GM18505 (cell line): ENCODE data around the gene SLC38A8.

ENCODE experiments used
- ATAC-seq: cut with Tn5 transposase; IDR thresholded peaks from one replicate; pipeline ENCODE4 v1.9.1; 2021; ENCODE audit not compliant: unreplicated experiment
- POLR2A ChIP-seq: IDR thresholded peaks from 4 replicates; pipeline ENCODE4 v1.6.1; 2011; ENCODE audit warnings: borderline replicate concordance; ENCODE audit not compliant: insufficient read depth, insufficient read length; ENCODE audit errors: extremely low read depth

SLC38A8 gene

GRCh38 chr16:84020353-84020752, 22.2 kb downstream of the SLC38A8 start:
- no peak for ATAC-seq
- no peak for TF ChIP-seq POLR2A

GRCh38 chr16:84018710-84019109, 23.9 kb downstream of the SLC38A8 start:
- no peak for TF ChIP-seq POLR2A
- no peak for ATAC-seq

- ATAC-seq: no peak
- TF ChIP-seq POLR2A: no peak
These were observed 26.1 kb downstream of the SLC38A8 start for GRCh38 chr16:84016477-84016876.

- TF ChIP-seq POLR2A: no peak
These were observed 27.2 kb downstream of the SLC38A8 start for GRCh38 chr16:84015399-84015798.

GRCh38 chr16:84014570-84015327, 27.8 kb downstream of the SLC38A8 start:
- TF ChIP-seq POLR2A: no peak
- ATAC-seq: no peak

More at GRCh38 chr16:84015399-84015798, 27.2 kb downstream of the SLC38A8 start:
- no peak for ATAC-seq

GRCh38 chr16:84013787-84014569, 28.6 kb downstream of the SLC38A8 start:
- TF ChIP-seq POLR2A: no peak
- peak; percentile 82 for ATAC-seq

GRCh38 chr16:84009282-84009681, 33.3 kb downstream of the SLC38A8 start:
- TF ChIP-seq POLR2A: no peak
- no peak for ATAC-seq

- ATAC-seq: no peak
These were observed 34.6 kb downstream of the SLC38A8 start for GRCh38 chr16:84007965-84008364.

GRCh38 chr16:84007520-84007919, 35.1 kb downstream of the SLC38A8 start:
- ATAC-seq: no peak
- TF ChIP-seq POLR2A: no peak

More at GRCh38 chr16:84007965-84008364, 34.6 kb downstream of the SLC38A8 start:
- no peak for TF ChIP-seq POLR2A

GRCh38 chr16:84005391-84005790, 37.2 kb downstream of the SLC38A8 start:
- no peak for ATAC-seq
- TF ChIP-seq POLR2A: no peak

- no peak for TF ChIP-seq POLR2A
These were observed 38.2 kb downstream of the SLC38A8 start for GRCh38 chr16:84004442-84004841.

GRCh38 chr16:84003038-84003437, 39.6 kb downstream of the SLC38A8 start:
- TF ChIP-seq POLR2A: no peak
- ATAC-seq: no peak

More at GRCh38 chr16:84004442-84004841, 38.2 kb downstream of the SLC38A8 start:
- no peak for ATAC-seq

- TF ChIP-seq POLR2A: no peak
- no peak for ATAC-seq
These were observed 40.9 kb downstream of the SLC38A8 start for GRCh38 chr16:84001726-84002125.

- no peak for TF ChIP-seq POLR2A
- no peak for ATAC-seq
These were observed 41.5 kb downstream of the SLC38A8 start for GRCh38 chr16:84000989-84001642.

GRCh38 chr16:83998091-83998490, 44.5 kb downstream of the SLC38A8 start:
- no peak for ATAC-seq
- TF ChIP-seq POLR2A: no peak
